HG02973 (cell line): ENCODE data around the gene RAB6B.

ENCODE experiments used
- ATAC-seq: cut with Tn5 transposase; IDR thresholded peaks from one replicate; pipeline ENCODE4 v1.9.1; 2021; ENCODE audit warnings: moderate library complexity; ENCODE audit not compliant: unreplicated experiment

RAB6B gene

DNA sequence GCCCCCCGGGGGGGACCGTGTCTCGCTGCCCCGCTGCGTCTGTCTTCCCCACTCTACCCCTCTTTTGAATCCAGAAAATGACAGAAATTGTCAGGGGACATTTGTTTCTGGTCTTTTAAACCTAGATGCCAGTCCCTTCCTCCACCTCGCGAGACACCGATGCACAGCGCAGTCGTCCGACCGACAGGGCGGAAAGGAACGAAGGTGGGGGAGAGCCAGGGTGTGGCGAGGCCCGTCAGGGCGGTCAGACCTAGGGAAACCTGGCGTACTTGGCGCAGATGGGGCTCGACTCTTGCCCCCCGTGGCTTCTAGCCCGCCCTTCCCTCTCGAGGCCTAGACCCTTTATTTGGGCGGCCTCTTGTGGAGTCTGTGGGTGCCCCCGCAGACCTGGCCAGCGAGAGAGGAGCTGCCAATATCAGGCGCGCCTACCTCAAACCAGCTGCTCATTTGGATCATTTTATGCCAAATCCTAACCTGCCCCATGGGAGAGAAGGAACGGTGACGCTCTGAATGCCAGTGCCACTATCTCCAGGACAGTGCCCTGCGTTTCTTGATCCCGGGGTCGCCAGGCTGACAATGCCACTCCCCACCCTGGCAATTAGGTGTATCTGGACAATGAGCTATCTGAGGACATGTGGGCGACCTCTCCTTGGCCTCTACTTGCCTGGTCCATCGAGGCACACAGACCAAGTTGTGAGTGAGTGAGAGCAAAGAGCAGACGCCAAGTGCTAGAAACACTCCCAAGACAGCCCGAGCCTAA lies 500 bp upstream of the RAB6B start:
- ATAC-seq = no peak

DNA sequence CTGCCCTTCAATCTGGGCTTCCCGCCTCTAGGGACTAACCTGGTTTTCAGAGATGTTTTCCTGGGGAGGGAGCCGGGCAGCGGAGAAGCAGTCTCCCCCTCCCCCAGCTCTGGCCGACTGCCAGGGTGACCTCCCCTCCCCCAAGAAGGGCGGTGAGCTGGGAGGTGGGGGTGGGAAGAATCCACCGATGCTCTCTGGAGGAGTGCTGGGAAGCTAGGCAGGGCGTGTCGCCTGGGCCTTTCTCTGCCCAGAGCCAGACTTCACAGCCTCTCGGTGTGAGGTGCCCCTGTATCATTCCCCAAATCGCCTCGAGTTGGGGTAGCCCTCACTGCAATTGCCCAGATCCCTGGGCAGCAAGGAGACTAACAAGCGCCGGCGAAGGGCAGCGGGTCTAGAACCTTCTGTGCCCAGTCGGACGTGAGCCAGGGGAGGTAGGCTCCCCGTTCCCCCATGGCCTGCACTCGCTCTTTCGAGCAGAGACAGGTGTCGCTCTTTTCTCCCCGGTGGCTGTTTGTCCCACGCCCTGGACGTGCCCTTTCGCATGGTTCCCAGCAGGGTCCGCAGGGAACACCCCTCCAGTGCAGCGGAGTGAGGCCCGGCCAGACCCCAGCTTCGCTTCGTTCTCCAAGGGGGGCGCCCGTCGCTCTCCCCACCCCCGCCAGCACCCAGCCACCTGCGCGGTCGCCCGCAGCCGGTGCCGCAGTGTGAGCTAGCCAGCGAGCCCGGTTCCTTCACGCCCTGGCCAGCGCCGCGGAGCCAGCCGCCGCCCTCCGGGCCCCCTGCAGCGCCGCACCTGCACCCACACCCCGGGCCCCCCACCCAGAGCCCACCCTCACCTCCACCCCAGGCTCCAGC lies 1.1 kb downstream of the RAB6B start:
- ATAC-seq = no peak

- ATAC-seq = no peak
These were observed 1.9 kb downstream of the RAB6B start for GRCh38 chr3:133893683-133894352.

- ATAC-seq = no peak
These were observed 3.0 kb downstream of the RAB6B start for GRCh38 chr3:133892541-133893231.

DNA sequence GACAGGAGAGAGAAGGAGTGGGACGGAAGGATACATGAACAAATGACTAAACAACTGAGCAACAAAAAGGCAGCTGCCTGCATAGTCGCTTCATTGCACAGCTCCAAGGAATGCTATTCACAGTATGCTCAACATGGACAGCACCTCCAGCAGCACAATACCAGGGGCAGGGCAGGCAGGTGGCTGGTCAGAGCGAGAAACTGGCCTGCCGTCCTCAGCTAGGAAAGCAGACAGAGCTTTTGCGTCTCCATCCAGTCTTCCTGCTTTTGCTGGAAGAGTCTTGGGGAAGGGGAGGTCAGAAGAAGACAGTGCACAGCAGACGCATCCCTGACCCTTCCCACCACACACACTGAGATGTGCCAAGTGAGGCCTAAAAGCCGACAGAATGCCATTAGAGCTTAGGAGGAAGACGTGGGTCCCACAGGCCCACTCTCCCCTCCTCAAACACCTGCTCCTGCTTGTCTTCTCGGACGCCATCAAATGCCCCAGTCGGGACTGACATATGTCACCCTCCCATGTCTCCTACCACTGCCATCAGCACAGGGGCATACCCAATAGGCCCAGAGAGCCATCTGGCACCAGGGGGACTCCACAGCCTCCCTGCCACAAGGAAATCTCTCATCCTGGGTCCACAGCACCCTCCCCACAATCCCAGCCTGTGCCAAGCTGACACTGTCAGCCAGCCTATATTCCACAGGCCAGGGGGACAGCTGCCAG lies 3.9 kb downstream of the RAB6B start:
- no peak for ATAC-seq

DNA sequence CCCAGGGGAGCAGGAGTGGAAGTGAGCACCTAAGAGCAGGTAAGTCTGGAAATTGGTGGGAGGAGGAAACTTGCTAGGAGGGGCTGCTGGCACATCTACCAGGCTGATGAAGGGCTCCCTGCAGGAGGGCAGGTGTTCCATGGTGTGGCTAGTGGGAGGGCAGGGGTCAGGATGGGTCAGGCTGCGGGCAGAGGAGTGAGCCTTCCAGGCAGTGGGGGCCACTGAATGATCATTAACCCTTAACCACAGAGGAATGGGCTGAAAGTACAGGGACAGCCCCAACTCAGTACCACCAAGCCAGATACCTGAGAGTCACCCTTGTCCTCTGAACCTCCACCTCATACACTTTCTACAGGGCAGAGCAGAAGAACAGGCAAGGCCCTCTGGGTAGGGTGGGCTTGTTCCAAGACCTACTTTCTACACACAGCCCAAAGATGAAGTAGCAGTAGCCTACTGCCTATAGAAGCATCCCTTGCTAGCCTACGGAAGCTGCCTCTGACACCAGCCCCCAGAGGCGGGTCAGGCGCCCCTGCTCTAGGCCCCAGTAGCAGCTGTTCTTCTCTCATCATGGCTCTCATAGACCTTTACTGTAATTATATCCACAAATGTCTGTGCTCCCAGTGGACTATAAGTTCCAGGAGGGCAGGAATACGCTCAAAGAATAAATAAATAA lies 4.6 kb downstream of the RAB6B start:
- ATAC-seq = no peak

GRCh38 chr3:133890037-133890436 lies 5.6 kb downstream of the RAB6B start:
- ATAC-seq = no peak

GRCh38 chr3:133888726-133889340 lies 6.8 kb downstream of the RAB6B start:
- no peak for ATAC-seq

- no peak for ATAC-seq
These were observed 7.6 kb downstream of the RAB6B start for GRCh38 chr3:133887803-133888703.

GRCh38 chr3:133887074-133887802 lies 8.4 kb downstream of the RAB6B start:
- ATAC-seq = no peak

DNA sequence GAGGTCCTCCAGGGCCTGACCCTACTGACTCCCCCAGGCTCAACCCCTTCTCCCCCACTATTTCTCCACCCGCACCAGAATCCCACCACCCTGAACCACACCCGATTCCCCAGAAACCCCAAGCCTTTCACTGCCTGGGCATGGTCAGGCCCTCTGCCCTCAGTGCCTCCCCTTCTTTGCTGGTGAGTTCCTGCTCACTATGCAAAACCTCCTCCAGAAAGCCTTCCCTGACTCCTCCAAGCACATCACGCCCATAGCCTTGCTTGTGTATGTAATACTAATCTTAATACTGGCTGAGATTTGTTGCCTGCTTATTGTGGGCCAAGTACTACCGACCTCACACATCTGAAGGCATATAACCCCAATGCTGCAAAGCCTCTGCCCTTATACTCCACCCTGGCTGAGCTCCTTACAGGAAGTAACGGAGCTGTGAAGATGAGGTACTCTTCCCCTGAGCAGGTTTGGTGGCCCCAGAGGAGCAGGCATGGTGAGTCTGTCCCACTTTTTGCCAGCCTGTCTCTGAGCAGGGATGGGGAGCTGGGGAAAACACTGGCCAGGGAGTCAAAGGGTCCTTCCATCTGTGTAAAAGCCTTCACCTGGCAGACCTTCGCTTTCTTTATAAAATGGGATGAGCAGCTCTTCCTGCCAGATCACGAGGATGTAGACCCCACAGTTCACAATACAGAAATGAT lies 9.5 kb downstream of the RAB6B start:
- ATAC-seq = no peak

- no peak for ATAC-seq
These were observed 10.6 kb downstream of the RAB6B start for GRCh38 chr3:133884887-133885711.

- no peak for ATAC-seq
These were observed 11.4 kb downstream of the RAB6B start for GRCh38 chr3:133884054-133884886.

- no peak for ATAC-seq
These were observed 12.0 kb downstream of the RAB6B start for GRCh38 chr3:133883641-133884040.

DNA sequence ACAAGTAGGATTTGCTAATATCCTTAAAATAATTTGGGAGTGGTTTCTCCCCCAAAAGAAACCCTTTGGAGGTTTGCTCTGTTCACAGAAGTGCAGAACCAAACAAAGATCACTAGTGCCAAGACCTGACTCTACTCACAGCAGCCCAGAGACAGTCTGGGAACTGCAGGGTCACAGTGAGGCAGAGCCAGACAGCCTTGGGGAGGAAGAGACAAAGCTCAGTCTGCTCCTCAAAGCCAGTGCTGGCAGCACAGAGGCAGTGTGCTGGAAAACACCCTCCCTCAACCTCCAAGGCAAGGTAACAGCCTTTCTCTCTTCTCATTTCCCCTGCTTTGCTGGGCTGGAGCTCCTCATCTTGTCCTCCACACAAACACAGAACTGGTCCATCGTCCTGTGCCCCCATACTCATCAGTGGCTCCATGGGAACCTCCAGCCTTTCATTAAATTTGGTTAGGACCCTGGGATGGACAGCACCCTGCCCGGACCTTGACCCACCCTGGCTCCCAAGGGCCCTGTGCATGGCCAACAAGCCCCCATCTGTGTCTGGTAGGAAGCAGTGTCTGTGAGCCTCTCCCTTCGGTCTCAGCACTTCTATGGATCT lies 12.6 kb downstream of the RAB6B start:
- ATAC-seq = no peak
